HepG2 (cell line): ENCODE results near the gene MORN5. TPM values are rescaled to one million over a fixed set of nuclear protein-coding genes. Genes with fewer than 3 reads are reported as not detected.

ENCODE experiments used
- ATAC-seq: fragments of 200-7000 bp; cut with Tn5 transposase; 3 replicates; pipeline ENCODE4 v1.9.1; 2020; ENCODE audit warnings: mild to moderate bottlenecking, moderate library complexity
- BruUV-seq: library from RNA; stranded (reverse); fragments of 400-500 nt; replicated peaks from 2 replicates; lab custom pipeline; 2021; lab: Mats Ljungman, UMichigan
- CTCF ChIA-PET: fragments of 300-600 bp; formaldehyde crosslinking; extraction: SDS; loops from one replicate; lab custom pipeline; 2021; ENCODE audit warnings: low total read pairs, inconsistent platforms, low intra/inter-chr PET ratio; lab: Yijun Ruan, JAX
- POLR2A ChIA-PET: fragments of 350-600 bp; sonication (Branson Sonifier 250); formaldehyde crosslinking; loops from one replicate; lab custom pipeline; 2020; ENCODE audit warnings: antibody characterized with exemption, inconsistent platforms; lab: Yijun Ruan, JAX
- DNase-seq: peaks from one replicate; pipeline ENCODE4 v3.0.0-alpha.2; 2015; ENCODE audit warnings: low spot score
- FAIRE-seq: peaks from 3 replicates; lab custom pipeline; 2011; peaks lifted over from hg19 to GRCh38; lab: Jason Lieb, UNC
- H2AFZ ChIP-seq: one replicate; pipeline ENCODE4 v1.6.1; 2011; ENCODE audit warnings: low read length, inconsistent platforms
- H3K27ac ChIP-seq: fragments of 300-600 bp; 3 replicates; pipeline ENCODE4 v1.8.0; 2011; ENCODE audit warnings: mixed run types, mild to moderate bottlenecking, mixed read lengths, low read length, inconsistent platforms; ENCODE audit not compliant: insufficient read depth; ENCODE audit errors: extremely low read length
- H3K27me3 ChIP-seq, 2 experiments: fragments of 200-600 bp in 1 of 2; 2 replicates in 1 of 2; 3 replicates in 1 of 2; pipeline versions ENCODE4 v1.6.0 to v1.8.0; 2011; ENCODE audit warnings: low read length in 2 of 2, mild to moderate bottlenecking in 2 of 2, moderate library complexity in 2 of 2, inconsistent platforms in 1 of 2; ENCODE audit not compliant: insufficient read depth in 2 of 2, control insufficient read depth in 1 of 2
- H3K36me3 ChIP-seq, 2 experiments: fragments of 200-600 bp in 1 of 2; replicated peaks in 1 of 2; 2 replicates in 1 of 2; 3 replicates in 1 of 2; pipeline versions ENCODE4 v1.5.1 to v1.8.0; 2011; ENCODE audit warnings: low read length in 2 of 2, inconsistent platforms in 1 of 2; ENCODE audit not compliant: insufficient read depth in 2 of 2, control insufficient read depth in 1 of 2
- H3K4me1 ChIP-seq: 2 replicates; pipeline ENCODE4 v1.5.1; 2012; ENCODE audit warnings: low read length, inconsistent platforms; ENCODE audit not compliant: insufficient read depth
- H3K4me2 ChIP-seq: 2 replicates; pipeline ENCODE4 v1.6.0; 2011; ENCODE audit warnings: low read depth, low read length, inconsistent platforms
- H3K4me3 ChIP-seq, 3 experiments: fragments of 200-600 bp in 1 of 3; sonication (generic), shearing (Covaris generic) in 1 of 3; replicated peaks in 1 of 3; 2 replicates each; pipeline ENCODE4 v1.5.1; 2011 to 2016; ENCODE audit warnings: low read length in 3 of 3, inconsistent platforms in 2 of 3, low read depth in 2 of 3, mild to moderate bottlenecking in 2 of 3, control low read depth in 1 of 3, mixed read lengths in 1 of 3; ENCODE audit not compliant: insufficient read depth in 1 of 3
- H3K79me2 ChIP-seq: one replicate; pipeline ENCODE4 v1.6.1; 2011; ENCODE audit warnings: low read length, inconsistent platforms; ENCODE audit not compliant: insufficient read depth
- H3K9ac ChIP-seq: 2 replicates; pipeline ENCODE4 v1.6.0; 2011; ENCODE audit warnings: mild to moderate bottlenecking, low read depth, low read length, inconsistent platforms; ENCODE audit not compliant: insufficient read depth
- H3K9me3 ChIP-seq: 2 replicates; pipeline ENCODE4 v1.5.1; 2012; ENCODE audit warnings: mild to moderate bottlenecking, low read length
- H4K20me1 ChIP-seq: 2 replicates; pipeline ENCODE4 v1.6.0; 2011; ENCODE audit warnings: inconsistent platforms, mild to moderate bottlenecking, low read length, moderate library complexity; ENCODE audit not compliant: insufficient read depth
- CBX5 ChIP-seq: sonication (generic); formaldehyde crosslinking; IDR thresholded peaks from 2 replicates; pipeline ENCODE4 v1.4.0; 2020; ENCODE audit warnings: missing genetic modification reagents, borderline replicate concordance
- CC2D1A ChIP-seq: sonication (generic); formaldehyde crosslinking; IDR thresholded peaks from 2 replicates; pipeline ENCODE4 v1.8.1; 2023; ENCODE audit warnings: mild to moderate bottlenecking, missing genetic modification reagents
- CENPBD1 ChIP-seq: sonication (generic); formaldehyde crosslinking; IDR thresholded peaks from 2 replicates; pipeline ENCODE4 v1.8.0; 2022; ENCODE audit warnings: missing genetic modification reagents, low read depth, mild to moderate bottlenecking, borderline replicate concordance
- CERS6 ChIP-seq: sonication (generic); formaldehyde crosslinking; IDR thresholded peaks from 2 replicates; pipeline ENCODE4 v1.5.0; 2020; ENCODE audit warnings: missing genetic modification reagents
- FOXO4 ChIP-seq: sonication (generic); formaldehyde crosslinking; conservative IDR thresholded peaks from 2 replicates; pipeline ENCODE4 v1.8.1; 2023; ENCODE audit warnings: missing genetic modification reagents
- FOXP1 ChIP-seq, 2 experiments: fragments of 450-650 bp in 1 of 2; IDR thresholded peaks; 2 replicates each; pipeline ENCODE4 v1.6.1; 2017 to 2018; ENCODE audit warnings: antibody characterized with exemption in 1 of 2
- HINFP ChIP-seq: sonication (generic); formaldehyde crosslinking; IDR thresholded peaks from 2 replicates; pipeline ENCODE4 v1.4.0; 2020; ENCODE audit warnings: low read depth, mild to moderate bottlenecking, missing genetic modification reagents
- HNF4G ChIP-seq, 2 experiments: sonication (generic) in 1 of 2; formaldehyde crosslinking in 1 of 2; IDR thresholded peaks; 2 replicates each; pipeline versions ENCODE4 v1.4.0 to v1.6.1; 2011 to 2020; ENCODE audit warnings: borderline replicate concordance in 2 of 2, low read depth in 2 of 2, mild to moderate bottlenecking in 2 of 2, low read length in 1 of 2, missing genetic modification reagents in 1 of 2, moderate library complexity in 1 of 2
- ISX ChIP-seq: sonication (generic); formaldehyde crosslinking; conservative IDR thresholded peaks from 2 replicates; pipeline ENCODE4 v1.5.0; 2020; ENCODE audit warnings: missing genetic modification reagents
- RCOR2 ChIP-seq: IDR thresholded peaks from 2 replicates; pipeline ENCODE4 v1.6.1; 2016; ENCODE audit warnings: missing biosample characterization, missing genetic modification reagents
- ZGPAT ChIP-seq: IDR thresholded peaks from 2 replicates; pipeline ENCODE4 v1.6.1; 2016; ENCODE audit warnings: mild to moderate bottlenecking
- ZNF121 ChIP-seq: sonication (generic); formaldehyde crosslinking; IDR thresholded peaks from 2 replicates; pipeline ENCODE4 v1.5.0; 2020; ENCODE audit warnings: mild to moderate bottlenecking, missing genetic modification reagents
- ZNF143 ChIP-seq: sonication (generic); formaldehyde crosslinking; IDR thresholded peaks from 2 replicates; pipeline ENCODE4 v1.4.0; 2020; ENCODE audit warnings: missing genetic modification reagents
- ZNF264 ChIP-seq: sonication (generic); formaldehyde crosslinking; IDR thresholded peaks from 2 replicates; pipeline ENCODE4 v1.4.0; 2020; ENCODE audit warnings: missing genetic modification reagents
- ZNF740 ChIP-seq: sonication (generic); formaldehyde crosslinking; IDR thresholded peaks from 2 replicates; pipeline ENCODE4 v1.4.0; 2020; ENCODE audit warnings: missing genetic modification reagents
- ZNF747 ChIP-seq: sonication (generic); formaldehyde crosslinking; IDR thresholded peaks from 2 replicates; pipeline ENCODE4 v1.8.1; 2023; ENCODE audit warnings: missing genetic modification reagents, mild to moderate bottlenecking, borderline replicate concordance
- ZNF768 ChIP-seq: sonication (generic); formaldehyde crosslinking; IDR thresholded peaks from 2 replicates; pipeline ENCODE4 v1.4.0; 2020; ENCODE audit warnings: missing genetic modification reagents
- WGBS: methylation state at CpG from one replicate; pipeline ENCODE4 v1.1.6; 2017; ENCODE audit warnings: low lambda C conversion rate; 5-methylcytosine and 5-hydroxymethylcytosine counted together
- in situ Hi-C: cut with HindIII; loops from 2 replicates; pipeline ENCODE4 v1.10.0; 2017; ENCODE audit warnings: low pct_unique_long_range_greater_than_20kb; ENCODE audit not compliant: extremely low pct_ligation_motif_present
- intact Hi-C: fragments of 100-400 bp; cut with micrococcal nuclease; formaldehyde crosslinking; loops from one replicate; pipeline ENCODE4 v1.10.0; 2022; ENCODE audit not compliant: unreplicated experiment
- polyA plus RNA-seq, 8 experiments: library from polyadenylated mRNA; depleted of rRNA in 3 of 8; stranded (reverse) in 7 of 8; unstranded in 1 of 8; fragments of >200 nt; fragmentation: Illumina TruSeq in 4 of 8; extraction: Trizol in 4 of 8; gene quantifications; 2 replicates each; pipeline versions ENCODE4 v1.2.1 to v1.2.3, GENCODE V29; 2011 to 2016; ENCODE audit warnings: low read depth in 4 of 8, missing spikeins in 1 of 8, mixed read lengths in 1 of 8; ENCODE audit not compliant: insufficient read depth in 1 of 8
- total RNA-seq, 5 experiments: library from RNA; depleted of rRNA; stranded (reverse); fragments of >200 nt; fragmentation: Illumina TruSeq; extraction: Trizol; gene quantifications; 2 replicates each; pipeline ENCODE4 v1.2.3, GENCODE V29; 2016; ENCODE audit warnings: low read depth in 1 of 5

The MORN5 gene
- total and polyA plus RNA-seq, 2 of the 13 experiments (the other 11 are each of a cell fraction or from before 2014, with no cell fraction given), result not detected

- peak overlapping the region; percentile 41; the same call in 1 of the 2 replicates for H3K4me2 ChIP-seq
- FAIRE-seq, result no peak
- in situ Hi-C loops, result no loop called here
- 0 out of 2 replicates have a peak, but pooled peaks have one; percentile 17 for TF ChIP-seq RCOR2 (CRISPR knock-in tag)
- TF ChIP-seq CBX5, result no peak
- TF ChIP-seq ZNF747 (CRISPR knock-in tag), result no peak
- TF ChIP-seq HNF4G (IDR thresholded peaks at IDR 0.05; ENCODE audit: borderline replicate concordance, low read depth, low read length), result peak; percentile 64
- no peak for TF ChIP-seq HNF4G (CRISPR knock-in tag; IDR thresholded peaks at IDR 0.05; ENCODE audit: borderline replicate concordance, low read depth)
- no peak for TF ChIP-seq CC2D1A (CRISPR knock-in tag)
- TF ChIP-seq FOXP1 (IDR thresholded peaks at IDR 0.05), result no peak
- TF ChIP-seq FOXP1 (CRISPR knock-in tag; IDR thresholded peaks at IDR 0.05), result no peak
- no peak for TF ChIP-seq ISX
- TF ChIP-seq ZNF740 (CRISPR knock-in tag), result no peak
- TF ChIP-seq CENPBD1, result no peak
- TF ChIP-seq HINFP (CRISPR knock-in tag), result no peak
- TF ChIP-seq ZGPAT, result no peak
- no peak for TF ChIP-seq ZNF121
- TF ChIP-seq FOXO4, result no peak
- peak; percentile 75; the same call in 1 of the 2 replicates for TF ChIP-seq ZNF768
- no peak for TF ChIP-seq ZNF264
- no peak for TF ChIP-seq CERS6 (CRISPR knock-in tag)
- TF ChIP-seq ZNF143 (CRISPR knock-in tag), result no peak
Measured at GRCh38 chr9:122179054-122179689, 19.5 kb downstream of the MORN5 start.

More at GRCh38 chr9:122179054-122179689, 19.5 kb downstream of the MORN5 start:
- BruUV-seq, result no TSS peak
- ChIA-PET POLR2A (interaction anchor here (0.7 to 2.8 kb wide), 3 partner anchors 20 to 86 kb away, joined by 3 to 8 read pairs (median 3); partner anchors contain the start of genes MORN5, MRRF, NDUFA8 and RBM18), CTCF (no interaction called here)
- Histone ChIP-seq H3K4me1 (peaks cover 35% of the 10 kb centered on the region), H3K79me2 (no peaks in the 10 kb centered on the region), H2AFZ (no peak overlapping the region), H4K20me1 (no peaks in the 10 kb centered on the region), H3K36me3 (no peaks in the 10 kb centered on the region), H3K9ac (no peak overlapping the region), H3K4me3 (no peak overlapping the region), H3K27ac (no peak overlapping the region), H3K27me3 (peaks cover 0 to 1% of the 10 kb centered on the region in 2 experiments; a peak in 1 of 5 replicates), H3K9me3 (no peaks in the 10 kb centered on the region)
- ATAC-seq (peak; percentile 68), DNase-seq (no peak)
- intact Hi-C loops, result no loop called here
- 5% methylated on average over 5 of the region's 5 CpGs for WGBS
